GM21576 (cell line): ENCODE measurements around the gene CCDC102A.
A peak's percentile ranks its signal among the peaks of the same experiment; 100 is the strongest.

ENCODE experiments used
- ATAC-seq: cut with Tn5 transposase; IDR thresholded peaks from one replicate; pipeline ENCODE4 v1.9.1; 2021; ENCODE audit warnings: mild to moderate bottlenecking, moderate library complexity; ENCODE audit not compliant: unreplicated experiment

CCDC102A gene

DNA sequence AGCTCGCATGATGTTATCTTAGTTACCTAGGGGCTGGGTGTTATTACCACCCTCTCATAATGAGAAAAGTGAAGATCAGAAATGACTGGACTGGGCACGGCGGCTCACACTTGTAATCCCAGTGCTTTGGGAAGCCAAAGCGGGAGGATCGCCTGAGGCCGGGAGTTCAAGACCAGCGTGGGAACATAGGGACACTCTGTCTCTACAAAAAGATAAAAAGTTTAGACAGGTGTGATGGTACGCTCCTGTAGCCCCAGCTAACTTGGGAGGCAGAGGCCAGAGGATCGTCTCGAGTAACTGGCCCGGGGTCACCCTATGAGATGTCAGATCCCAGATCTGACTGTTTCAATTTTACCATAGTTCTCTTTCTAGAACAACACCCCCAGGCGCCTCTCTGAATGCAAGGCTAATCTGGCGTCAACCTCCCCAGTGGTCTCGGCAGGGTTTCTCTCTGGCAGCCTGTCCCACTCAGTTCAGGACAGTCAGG lies 1.9 kb upstream of the CCDC102A start:
- no peak for ATAC-seq

DNA sequence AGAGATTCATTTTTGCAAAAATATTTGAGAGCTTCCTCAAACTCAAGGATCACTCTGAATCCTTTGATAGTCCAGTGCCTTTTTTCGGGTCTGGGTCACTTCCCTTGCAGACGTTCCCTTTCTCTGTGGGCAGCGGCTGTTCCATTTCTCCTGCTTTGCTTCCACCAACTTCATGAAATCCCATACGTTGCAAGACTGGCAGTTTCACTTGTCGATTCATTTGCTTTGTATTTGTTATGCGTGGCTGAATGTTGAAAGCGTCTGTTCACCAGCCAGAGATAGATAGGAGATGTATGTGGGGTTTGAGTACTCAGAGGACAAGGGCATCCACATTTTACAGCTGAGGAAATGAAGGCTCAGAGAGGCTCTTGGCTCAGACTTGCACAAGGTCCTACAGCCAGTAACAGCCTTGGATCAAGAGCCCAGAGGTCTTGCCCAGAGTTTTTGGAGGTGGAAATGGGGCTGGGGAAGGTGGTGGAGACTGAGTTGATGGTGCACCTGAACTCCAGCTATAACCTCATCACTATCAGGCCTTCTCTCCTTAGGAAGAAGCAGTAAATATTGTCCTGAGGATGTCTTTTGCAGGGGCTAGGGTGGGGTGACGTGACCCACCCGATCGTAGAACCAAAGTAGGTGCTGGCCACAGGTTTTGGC lies 1.3 kb upstream of the CCDC102A start:
- no peak for ATAC-seq

DNA sequence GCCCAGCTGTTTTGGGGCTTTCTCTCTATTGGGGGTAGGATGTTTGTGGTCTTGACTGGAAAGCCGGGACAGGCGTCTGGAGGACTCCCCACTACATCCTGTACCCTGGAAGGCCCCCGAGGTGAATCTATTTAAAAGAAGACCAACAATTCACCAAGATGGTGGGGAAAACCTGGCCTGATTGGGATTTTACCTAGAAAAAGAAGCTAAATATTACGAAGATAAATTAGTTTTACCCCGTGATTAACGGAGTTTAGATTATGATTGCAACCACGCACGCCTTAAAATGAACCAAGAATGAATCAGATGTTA lies 779 bp upstream of the CCDC102A start:
- ATAC-seq: no peak

DNA sequence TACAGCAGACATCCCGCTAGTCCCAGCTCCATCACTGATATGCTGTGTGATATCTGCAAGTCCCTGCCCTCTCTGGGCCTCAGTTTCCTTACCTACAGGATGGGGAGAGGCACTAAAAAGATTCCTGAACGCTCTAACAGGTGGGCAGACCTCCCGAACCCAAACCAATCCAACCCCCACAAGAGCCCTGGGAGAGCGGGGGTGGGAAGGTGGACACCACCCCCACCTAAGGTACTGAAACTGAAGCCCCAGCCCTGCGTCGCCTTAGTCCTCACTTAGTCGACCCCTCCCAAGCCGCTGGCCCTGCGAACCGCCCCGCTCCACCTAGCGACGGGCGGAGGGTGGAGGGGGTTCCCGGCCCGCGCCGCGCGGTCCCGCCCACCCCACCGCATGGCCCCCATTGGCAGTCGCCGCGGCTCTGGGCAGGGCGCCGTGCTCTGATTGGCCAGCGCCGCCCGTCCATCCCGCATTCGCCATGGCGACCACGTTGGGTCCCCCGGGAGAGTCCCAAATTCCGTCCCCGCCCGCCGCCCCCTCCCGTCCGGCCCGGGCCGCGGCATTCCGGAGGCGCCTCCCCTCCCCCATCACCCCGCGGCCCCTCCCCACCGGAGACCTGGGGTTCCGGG lies 578 bp downstream of the CCDC102A start:
- peak; percentile 60 for ATAC-seq

DNA sequence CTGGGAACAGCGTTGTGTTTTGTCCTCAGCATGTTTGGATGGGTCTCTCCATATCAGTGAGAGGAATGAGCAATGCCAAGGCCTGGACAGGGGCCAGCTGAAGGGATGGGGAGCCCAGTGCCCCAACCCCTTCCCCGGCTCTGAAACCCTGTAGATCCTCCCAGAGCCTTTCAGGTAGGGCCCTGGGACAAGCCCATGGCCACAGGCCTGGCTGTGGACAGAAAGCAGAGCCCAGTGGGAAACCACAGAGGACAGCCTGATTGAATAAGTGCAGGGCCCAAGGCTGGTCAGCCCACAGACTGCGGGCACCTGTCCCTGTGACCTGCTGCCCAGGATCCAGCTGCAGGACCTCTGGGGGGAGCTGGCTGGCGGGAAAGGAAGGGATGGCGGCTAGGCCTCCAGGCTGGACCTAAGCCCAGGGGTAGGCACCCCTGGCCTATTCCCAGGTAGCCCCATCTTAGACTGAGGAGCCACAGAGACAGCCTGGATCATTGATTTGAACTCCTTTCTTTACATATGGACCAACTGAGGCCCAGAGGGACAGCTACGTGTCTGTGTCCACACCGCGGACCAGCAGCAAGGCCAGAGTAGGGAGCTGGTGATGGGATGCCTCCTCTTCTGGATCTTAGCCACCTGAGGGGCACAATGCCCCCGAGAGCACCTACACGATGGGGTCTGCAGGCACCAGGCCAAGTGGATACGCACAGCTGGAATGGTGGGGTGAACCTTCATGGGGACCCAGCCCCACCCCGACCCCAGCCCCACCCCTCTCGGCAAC lies 1.3 kb downstream of the CCDC102A start:
- no peak for ATAC-seq

DNA sequence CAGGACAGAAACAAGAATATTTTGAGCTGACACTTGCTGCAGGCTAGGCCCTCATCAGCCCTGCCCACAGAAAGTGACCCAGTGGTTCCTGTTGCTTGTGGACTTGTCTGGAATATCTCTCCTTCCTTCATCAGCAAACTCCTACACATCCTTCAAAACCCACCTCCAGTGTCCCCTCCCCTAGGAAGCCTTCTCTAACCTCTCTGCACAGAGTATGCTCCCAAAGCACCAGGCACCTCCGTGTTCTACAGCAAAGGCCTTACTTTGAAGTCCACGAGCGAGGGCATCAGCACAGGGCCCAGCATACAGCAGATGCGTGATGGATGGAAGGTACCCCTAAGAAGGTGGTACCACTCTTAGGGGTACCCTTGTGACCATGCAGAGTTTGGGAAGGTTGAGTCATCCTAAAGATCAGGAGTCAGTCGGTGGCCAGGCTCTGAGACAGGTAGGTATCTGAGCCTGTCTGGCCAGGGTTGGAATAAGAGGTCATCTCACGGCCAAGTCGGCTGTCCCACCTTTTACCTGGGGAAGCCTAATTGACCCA lies 2.0 kb downstream of the CCDC102A start:
- no peak for ATAC-seq

DNA sequence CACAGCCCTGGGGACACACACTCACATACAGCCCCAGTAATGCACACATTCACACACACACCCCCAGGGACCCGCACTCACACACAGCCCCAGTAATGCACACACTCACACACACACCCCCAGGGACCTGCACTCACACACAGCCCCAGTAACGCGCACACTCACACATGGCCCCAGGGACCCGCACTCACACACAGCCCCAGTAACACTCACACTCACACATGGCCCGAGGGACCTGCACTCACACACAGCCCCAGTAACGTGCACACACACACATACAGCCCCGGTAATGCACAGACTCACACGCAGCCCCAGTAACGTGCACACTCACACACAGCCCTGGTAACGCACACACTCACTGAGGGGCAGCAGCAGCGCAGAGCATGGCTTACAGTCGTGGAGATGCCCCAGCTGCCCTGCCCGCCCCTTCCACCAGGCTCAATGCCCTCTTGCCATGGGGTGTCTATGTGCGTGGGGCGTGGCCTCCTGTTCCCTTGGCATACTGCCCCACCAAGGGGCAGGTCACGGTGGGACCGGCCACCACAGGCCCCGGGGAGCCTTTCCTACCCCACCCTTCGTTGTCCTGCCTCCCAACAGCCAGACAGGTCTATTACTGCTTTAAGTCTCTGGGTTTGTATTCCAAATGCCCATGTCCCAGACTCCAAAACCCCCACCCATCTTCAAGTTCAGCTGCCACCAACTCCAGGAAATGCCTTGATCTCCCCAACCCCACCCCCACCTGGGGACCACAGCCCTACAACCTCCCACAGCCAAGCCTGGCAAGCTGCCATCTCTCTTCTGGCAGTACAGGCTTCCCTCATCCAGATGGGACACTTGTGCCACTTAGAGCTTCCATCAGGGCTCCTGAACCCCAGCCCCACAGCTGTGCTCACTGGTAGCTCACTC lies 2.7 kb downstream of the CCDC102A start:
- ATAC-seq: no peak

DNA sequence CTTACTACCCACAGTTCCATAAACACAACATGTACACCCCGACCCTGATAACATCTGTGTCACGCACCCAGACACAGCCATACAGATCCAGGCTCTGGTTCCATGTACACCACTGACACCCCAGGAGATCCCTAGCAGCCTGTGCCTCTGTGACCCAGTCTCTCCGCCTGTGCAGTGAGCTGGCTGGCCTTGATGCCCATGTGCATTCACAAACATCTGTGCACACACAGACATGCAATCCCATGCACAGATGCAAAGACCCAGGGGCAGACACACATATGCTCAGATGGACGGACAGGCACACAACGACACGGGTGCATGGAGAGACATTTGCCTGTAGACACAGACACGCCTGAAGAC lies 4.1 kb downstream of the CCDC102A start:
- ATAC-seq: no peak

DNA sequence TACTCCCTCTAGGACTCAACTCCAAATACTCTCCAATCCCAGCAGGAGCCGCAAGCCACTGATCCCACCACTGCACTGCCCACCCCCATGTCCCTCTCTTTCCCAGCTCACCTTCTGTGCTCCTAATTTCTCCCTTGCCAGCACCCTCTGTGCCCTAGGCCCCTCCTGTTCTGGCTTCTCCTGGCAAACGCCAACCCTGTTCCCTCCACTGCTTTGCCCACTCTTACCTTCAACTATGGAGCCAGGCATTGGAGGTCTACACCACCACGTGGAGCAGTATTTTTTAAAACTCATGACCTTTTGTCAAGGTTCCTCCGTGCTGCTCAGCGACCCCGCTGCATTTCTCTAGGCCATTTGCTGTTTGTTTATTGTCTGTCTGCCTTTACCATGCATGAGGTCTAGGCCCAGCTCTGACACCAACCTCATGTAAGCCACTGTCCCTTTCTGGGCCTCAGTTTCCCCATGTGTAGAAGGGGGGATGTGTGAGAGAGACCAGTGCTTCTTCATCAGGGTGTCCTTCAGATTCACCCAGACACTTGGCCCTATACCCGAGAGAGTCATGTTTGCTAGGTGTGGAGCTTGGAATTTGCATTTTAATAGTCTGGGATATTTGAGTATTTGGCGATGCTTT lies 4.6 kb downstream of the CCDC102A start:
- no peak for ATAC-seq

DNA sequence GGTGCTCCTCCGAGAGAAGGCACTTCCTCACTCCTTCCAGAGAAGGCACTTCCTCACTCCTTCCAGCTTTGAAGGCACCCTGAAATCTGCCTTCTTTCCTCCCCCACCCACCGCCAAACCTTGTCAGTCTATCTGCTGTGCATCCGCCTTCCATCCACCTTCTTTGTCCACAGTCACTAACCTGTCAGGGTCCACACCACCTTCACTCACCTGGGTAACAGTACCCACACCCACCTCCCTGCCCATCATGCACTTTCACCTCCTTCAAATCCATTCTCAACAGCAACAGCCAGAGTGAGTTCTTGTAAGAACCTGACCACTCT lies 5.2 kb downstream of the CCDC102A start:
- no peak for ATAC-seq

DNA sequence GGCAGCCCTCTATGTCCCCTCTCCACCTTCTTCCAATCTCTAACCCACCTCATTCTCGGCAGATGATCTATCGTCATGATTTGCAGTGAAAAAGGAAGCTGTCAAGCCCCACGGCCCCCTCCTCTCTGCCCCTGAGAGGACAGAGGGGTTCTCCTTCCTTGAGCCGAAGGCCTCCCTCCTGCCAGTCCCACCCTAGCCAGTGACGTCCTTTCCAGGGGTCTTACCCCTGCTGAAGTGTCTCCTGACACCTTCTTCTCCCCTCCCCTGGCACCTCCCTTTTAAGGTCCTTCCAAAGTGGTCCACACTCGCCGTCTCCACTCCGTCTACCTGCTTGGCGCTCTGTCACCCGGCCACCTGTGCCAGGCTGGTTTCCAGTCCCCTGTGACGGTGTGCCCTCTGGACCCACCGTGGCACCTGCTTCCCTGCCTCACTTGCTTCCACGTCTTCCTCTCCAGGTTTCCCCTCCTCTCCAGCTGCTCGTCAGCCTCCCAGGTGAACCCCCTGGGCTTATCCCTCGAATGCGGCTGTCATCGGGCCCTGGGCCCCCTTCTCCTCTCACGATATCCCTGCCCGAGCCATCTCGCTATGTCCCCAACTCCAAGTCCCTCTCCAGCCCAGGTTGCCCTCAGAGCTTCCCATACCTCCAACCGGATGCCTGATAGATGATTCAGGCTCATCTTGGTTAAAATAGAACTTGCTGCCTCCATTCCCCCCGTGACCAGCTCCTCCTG lies 5.7 kb downstream of the CCDC102A start:
- ATAC-seq: no peak

DNA sequence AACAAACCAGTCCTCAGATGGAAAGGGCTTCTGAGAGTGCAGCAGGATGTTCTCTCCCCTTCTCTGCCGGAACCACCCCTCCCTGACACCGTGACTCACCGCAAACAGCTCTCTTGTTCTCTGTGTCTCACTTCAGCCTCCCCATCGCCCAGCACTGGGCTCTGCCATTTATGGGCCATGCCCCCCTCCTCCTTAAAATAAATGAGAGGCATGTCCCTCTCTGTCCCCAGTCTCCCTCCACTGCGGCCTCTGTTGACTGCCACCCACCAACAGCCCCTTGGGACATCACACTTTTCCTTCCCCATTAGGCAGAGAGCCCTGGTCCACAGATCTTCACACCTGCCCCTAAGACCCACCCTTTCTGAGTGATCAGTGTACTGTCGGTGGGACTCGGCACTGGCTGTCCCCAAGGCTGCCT lies 6.3 kb downstream of the CCDC102A start:
- ATAC-seq: peak; percentile 71

DNA sequence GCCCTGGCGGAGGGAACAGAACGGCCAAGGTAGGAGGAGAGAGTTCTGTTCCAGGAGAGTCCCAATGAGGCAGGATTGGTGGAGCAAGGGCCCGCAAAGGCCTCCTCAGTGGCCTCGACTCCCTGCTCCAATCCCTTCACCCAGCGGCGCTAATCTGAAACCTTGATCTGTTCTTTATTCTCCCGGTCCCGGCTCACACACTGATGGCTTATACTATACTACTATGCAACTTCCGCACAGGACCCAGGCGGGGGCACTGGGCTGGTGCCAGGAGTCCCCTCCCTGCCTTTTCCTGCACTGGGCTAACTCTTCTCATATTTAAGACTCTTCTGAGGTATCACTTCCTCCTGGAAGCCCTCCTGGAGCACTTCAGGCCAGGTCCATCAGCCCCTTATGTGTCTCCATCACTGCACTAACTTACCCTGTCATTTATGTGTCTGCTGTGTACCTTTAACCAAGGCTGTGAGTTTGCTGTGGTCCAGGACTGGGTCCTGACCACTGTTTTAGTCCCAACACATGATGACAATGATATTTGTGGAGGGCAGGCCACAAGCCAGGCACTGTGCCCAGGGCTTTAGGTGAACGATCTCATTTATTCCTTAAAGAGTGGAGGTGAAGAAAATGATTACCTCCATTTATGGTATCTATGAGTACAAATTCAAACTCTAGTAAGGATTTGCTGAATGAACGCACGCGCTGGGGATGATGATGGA lies 6.8 kb downstream of the CCDC102A start:
- ATAC-seq: no peak

DNA sequence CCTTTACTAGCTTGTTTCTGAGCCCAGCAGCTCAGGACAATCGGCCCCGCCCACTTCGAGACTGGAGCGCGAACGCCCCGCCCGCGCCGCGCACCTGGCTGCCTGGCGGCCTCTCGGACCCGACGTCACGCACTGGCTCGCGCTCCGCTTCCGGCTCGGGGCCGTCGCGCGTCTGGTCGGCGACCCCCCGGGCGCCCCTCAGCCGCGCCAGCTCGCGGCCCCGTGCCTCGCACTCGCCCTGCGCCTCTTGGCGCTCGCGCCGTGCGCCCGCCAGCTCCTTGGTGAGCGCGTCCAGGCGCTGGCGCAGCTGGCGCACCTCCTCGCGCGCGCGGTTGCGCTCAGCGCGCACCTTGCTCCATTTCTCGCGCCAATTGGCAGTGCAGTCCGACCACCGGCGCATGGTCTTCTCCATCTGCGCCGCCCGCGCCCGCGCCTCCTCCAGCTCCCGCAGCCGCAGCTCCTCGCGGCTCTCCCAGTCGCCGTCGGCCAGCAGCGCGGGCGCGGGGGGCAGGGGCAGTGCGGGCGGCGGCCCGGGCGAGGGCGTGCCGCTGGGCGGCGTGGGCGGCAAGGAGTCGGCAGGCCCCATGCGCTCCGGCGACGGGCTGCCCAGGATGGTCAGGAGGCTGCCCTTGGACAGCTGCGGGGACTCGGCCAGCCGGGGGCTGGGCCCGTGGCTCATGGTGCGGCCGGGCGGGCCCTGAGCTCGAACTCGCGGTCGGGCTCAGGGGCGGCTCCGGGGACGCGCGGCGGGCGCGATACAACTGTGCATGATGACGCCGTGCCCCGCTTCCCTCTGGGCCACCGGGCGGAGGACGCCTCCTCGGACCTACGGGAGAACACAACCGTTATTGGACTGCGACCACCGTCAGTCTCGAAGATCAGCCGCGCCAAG lies 7.6 kb downstream of the CCDC102A start:
- ATAC-seq: no peak

DNA sequence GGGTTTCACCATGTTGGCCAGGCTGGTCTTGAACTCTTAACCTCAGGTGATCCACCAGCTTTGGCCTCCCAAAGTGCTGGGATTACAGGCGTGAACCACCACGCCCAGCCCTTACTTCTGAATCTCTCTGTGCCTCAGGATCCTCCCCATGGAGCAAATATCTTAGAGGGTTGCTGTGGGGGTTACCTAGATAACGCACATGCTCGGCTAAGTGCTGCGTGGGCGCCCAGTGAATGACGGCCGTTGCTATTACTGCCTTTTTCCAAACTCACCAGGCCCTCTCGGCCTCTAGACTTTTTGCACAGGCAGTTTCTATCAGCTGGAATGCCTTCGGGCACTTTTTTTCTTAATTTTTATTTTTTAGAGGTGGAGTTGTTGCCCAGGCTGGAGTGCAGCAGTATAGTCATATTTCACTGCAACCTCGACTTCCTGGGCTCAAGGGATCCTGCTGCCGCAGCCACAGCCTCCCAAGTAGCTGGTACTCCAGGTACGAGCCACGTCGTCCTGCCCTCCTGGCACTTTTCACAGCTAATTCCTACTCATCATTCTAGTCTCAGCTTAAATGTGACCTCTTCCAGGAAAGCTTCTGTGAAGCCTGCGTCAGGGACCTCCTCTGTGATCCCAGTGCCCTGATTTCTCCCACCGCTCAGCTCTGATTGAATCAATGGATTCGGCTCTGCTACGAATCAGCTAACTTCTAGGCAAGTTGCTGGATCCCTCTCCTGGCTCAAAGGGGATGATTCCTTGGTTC lies 8.6 kb downstream of the CCDC102A start:
- ATAC-seq: no peak

DNA sequence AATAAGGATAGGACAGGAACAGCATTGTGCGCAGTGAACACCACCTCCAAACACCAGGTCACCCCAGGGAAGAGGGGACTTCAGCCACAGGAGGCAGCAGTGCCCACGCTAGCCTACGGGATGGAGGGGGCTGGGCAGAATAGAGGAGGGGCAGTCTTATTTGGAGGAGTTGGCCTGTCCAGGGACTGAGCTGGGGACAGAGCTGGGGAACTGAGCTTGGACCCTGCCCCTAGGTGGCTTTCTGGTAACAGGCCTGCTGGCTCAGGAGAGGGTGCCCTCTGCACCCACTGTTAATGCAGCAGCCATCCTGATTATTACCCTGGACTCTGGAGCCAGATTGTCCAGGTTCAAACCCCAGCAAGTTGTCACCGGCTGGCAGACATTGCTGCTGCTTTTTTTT lies 9.3 kb downstream of the CCDC102A start:
- ATAC-seq: no peak

DNA sequence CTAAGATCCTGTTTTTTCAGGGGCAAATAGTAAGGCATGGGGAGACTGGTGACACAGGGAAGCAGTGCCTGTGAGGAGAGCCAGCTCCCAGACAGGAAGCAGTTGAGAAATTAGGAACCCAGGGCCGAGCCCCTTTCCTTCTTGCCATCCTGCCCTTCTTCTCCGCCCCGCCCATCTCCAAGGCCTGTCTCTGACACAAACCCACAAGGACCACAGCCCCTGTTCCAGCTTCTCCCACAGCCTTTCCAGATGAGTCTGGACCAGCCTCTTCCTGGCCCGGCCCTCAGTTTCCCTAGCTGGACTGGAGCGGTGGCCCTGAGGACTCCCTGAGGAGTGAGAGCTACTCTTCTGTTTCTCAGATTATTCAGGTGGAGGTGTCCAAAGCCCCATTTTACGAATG lies 9.9 kb downstream of the CCDC102A start:
- no peak for ATAC-seq

DNA sequence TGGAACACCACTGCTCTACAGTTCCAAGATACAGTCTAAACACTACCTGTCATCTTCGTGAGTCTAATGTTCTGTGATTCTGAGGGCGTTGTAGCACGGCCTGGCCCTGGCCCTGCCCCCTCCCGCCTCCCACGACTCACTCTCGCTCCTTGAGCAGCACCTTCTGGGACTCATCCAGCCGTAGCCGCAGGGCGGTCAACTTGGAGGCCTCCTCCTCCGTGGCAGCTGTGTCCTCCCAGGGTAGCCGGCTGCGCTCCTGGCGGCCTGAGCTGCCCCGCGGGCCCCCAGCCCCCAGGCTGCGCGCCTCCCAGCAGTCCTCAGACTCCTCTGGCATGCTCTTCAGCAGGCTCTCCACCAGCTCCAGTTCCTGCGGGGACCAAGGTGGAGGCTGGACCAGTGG lies 10.6 kb downstream of the CCDC102A start:
- ATAC-seq: no peak
